HG03575 (cell line): ENCODE results near the gene CLDN18.

Experiments used
- ATAC-seq: cut with Tn5 transposase; IDR thresholded peaks from one replicate; pipeline ENCODE4 v1.9.1; 2021; ENCODE audit not compliant: unreplicated experiment, insufficient number of reproducible peaks, low FRiP score; ENCODE audit errors: extremely low read depth

Gene CLDN18

GRCh38 chr3:138019281-138020069, 9.5 kb downstream of the CLDN18 start:
- ATAC-seq, result no peak

GRCh38 chr3:138023754-138024153, 13.8 kb downstream of the CLDN18 start:
- no peak for ATAC-seq

- ATAC-seq, result no peak
Measured at GRCh38 chr3:138025553-138025952, 15.6 kb downstream of the CLDN18 start.

DNA sequence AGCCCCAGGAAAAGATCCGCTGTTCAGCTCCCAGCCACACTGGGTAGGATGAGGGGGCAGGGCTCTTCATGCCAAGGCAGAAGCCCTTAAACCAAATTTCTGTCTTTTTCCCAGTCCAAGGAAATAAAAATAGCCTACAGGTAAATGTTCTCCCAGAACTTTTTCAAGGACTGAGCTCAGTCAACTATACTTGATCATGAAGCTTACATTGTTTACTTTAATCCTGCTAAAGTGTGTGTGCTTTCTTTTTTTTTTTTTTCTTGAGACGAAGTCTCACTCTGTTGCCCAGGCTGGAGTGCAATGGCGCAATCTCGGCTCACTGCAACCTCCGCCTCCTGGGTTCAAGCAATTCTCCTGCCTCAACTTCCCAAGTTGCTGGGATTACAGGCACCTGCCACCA, 17.9 kb downstream of the CLDN18 start:
- no peak for ATAC-seq

- no peak for ATAC-seq
Measured at GRCh38 chr3:138030734-138031280, 20.8 kb downstream of the CLDN18 start.

DNA sequence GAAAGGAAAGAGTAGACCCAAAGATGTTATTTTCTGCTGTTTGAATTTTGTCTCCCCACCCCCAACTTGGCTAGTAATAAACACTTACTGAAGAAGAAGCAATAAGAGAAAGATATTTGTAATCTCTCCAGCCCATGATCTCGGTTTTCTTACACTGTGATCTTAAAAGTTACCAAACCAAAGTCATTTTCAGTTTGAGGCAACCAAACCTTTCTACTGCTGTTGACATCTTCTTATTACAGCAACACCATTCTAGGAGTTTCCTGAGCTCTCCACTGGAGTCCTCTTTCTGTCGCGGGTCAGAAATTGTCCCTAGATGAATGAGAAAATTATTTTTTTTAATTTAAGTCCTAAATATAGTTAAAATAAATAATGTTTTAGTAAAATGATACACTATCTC, 21.6 kb downstream of the CLDN18 start:
- no peak for ATAC-seq

- no peak for ATAC-seq
Measured at GRCh38 chr3:138032567-138032966, 22.6 kb downstream of the CLDN18 start.

GRCh38 chr3:138033202-138033691, 23.3 kb downstream of the CLDN18 start:
- no peak for ATAC-seq

GRCh38 chr3:138034918-138035317, 25.0 kb downstream of the CLDN18 start:
- no peak for ATAC-seq

GRCh38 chr3:138036572-138036971, 26.6 kb downstream of the CLDN18 start:
- ATAC-seq, result no peak

GRCh38 chr3:138038725-138039462, 28.9 kb downstream of the CLDN18 start:
- no peak for ATAC-seq

GRCh38 chr3:138042043-138042442, 32.1 kb downstream of the CLDN18 start:
- ATAC-seq, result no peak

DNA sequence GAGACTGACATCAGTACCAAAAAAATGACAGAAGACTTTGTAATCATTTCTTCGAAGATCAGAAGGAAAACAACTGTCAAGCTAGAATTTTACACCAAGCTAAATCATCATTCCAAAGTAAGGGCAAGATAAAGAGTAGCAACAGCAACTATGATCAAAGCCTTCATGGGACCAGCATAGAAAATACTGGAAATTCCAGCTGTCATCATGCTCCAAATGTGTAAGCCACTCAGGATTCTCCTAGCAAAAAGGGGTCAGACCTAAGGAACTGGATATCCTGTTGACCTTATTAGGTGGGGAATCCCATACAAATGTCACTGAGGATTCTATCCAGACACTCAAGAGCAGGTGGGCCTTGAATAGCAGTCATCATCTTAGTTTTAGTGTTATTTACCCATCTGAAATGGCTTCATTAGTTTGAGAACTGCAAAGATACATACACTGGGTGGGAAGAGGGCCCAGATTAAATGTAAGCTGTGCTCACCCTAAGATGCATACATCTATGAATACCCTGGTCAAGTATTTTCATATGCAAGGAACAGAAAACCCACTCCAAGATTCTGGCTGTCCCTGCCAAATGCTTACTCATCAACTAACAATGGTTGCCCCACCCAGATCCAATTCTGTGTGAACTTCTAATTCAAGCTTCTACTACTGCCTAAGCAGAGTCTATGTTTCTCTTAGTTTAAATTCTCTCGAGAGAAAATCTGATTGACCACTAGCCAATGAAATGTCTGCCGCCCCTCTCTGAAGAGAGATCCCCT, 33.5 kb downstream of the CLDN18 start:
- ATAC-seq, result no peak

DNA sequence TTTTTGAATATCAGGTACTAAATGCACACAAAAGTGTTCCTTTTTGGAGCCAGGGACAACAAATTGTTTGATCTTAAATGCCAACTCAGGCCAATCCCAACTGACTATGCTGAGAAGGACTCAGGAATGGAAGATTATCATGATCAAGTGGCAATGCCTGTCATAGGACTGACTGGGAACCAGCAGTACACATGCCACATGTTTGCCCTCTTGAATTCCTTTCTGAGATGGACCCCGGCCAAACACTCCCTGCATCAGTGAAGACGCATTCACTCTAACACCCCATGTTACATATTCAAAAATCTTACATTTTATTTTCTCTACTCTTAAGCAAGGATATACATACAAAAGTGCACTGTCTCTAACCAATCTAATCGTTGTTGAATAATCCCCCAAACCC, 36.1 kb downstream of the CLDN18 start:
- no peak for ATAC-seq

- no peak for ATAC-seq
Measured at GRCh38 chr3:138046955-138047354, 37.0 kb downstream of the CLDN18 start.

DNA sequence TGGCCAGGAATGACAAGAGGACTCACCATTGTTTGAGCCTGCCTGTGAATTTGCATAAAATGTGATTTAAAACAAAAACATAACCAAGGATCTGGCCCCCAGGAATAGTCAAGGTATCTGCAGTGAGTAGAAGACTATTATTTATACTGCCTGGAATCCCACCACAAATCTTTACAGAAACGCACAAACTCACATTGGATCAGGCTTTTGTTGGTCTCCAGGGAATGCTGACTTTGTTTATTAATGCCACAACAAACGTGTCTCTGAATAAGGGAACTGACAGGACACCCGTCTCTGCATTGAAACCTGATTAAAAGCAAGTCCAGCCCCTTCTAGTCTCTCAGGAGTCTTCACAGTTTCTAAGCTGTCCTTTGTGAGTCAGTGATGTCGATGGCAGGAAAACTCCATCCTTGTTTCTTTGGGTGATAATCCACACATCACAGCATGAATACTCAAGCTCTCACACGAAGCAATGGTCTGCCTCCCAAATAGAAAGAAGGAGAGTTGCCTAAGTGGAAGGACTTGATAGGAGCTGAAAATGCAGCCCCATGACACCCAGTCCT, 37.7 kb downstream of the CLDN18 start:
- ATAC-seq, result no peak

GRCh38 chr3:138049157-138049919, 39.4 kb downstream of the CLDN18 start:
- ATAC-seq, result no peak
